PFSK-1 (cell line): ENCODE data around the gene CLIP4.

ENCODE experiments used
- FOXP2 ChIP-seq: optimal IDR thresholded peaks from 2 replicates; pipeline ENCODE3; 2011; ENCODE audit warnings: borderline replicate concordance, control low read depth, inconsistent platforms; ENCODE audit not compliant: insufficient read depth; ENCODE audit errors: extremely low read length, extremely low read depth
- POLR2AphosphoS5 ChIP-seq: IDR thresholded peaks from 2 replicates; pipeline ENCODE4 v1.6.1; 2012; ENCODE audit warnings: low read depth, mild to moderate bottlenecking, control low read depth, low read length, moderate library complexity
- SIN3A ChIP-seq: IDR thresholded peaks from 2 replicates; pipeline ENCODE4 v1.6.1; 2012; ENCODE audit warnings: mild to moderate bottlenecking, low read length, moderate library complexity, borderline replicate concordance; ENCODE audit not compliant: insufficient read depth
- TAF1 ChIP-seq: IDR thresholded peaks from 2 replicates; pipeline ENCODE4 v1.6.1; 2012; ENCODE audit warnings: low read length, control low read depth, borderline replicate concordance; ENCODE audit not compliant: insufficient read depth
- TF ChIP-seq, protein P1 (sequence below), 2 experiments: IDR thresholded peaks; 2 replicates each; pipeline versions ENCODE4 v1.6.1 to v1.8.0; 2011 to 2012; ENCODE audit warnings: low read depth in 2 of 2, low read length in 2 of 2, control low read depth in 1 of 2, inconsistent platforms in 1 of 2, mild to moderate bottlenecking in 1 of 2, moderate library complexity in 1 of 2; ENCODE audit not compliant: insufficient read depth in 1 of 2

The CLIP4 gene

DNA sequence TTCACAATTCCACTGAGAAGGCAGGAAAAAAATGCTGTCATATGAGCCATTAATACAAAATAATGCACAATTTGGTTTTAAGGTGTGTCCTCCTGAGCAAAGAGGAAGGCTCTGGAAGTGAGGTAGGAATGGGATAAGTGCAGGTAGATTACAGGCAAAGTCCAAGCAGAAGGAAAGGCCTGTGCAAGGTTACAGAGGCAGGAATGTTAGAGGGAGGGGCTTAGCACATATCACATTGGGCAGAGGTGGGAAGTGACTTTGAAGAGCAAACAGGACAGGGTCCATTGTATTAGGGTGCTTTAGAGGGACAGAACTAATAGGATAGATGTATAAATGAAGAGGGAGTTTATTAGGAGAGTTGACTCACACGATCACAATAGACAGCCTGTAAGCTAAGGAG, 14.7 kb upstream of the CLIP4 start:
- TF ChIP-seq, protein P1, sequence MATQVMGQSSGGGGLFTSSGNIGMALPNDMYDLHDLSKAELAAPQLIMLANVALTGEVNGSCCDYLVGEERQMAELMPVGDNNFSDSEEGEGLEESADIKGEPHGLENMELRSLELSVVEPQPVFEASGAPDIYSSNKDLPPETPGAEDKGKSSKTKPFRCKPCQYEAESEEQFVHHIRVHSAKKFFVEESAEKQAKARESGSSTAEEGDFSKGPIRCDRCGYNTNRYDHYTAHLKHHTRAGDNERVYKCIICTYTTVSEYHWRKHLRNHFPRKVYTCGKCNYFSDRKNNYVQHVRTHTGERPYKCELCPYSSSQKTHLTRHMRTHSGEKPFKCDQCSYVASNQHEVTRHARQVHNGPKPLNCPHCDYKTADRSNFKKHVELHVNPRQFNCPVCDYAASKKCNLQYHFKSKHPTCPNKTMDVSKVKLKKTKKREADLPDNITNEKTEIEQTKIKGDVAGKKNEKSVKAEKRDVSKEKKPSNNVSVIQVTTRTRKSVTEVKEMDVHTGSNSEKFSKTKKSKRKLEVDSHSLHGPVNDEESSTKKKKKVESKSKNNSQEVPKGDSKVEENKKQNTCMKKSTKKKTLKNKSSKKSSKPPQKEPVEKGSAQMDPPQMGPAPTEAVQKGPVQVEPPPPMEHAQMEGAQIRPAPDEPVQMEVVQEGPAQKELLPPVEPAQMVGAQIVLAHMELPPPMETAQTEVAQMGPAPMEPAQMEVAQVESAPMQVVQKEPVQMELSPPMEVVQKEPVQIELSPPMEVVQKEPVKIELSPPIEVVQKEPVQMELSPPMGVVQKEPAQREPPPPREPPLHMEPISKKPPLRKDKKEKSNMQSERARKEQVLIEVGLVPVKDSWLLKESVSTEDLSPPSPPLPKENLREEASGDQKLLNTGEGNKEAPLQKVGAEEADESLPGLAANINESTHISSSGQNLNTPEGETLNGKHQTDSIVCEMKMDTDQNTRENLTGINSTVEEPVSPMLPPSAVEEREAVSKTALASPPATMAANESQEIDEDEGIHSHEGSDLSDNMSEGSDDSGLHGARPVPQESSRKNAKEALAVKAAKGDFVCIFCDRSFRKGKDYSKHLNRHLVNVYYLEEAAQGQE (IDR thresholded peaks at IDR 0.05; ENCODE audit: insufficient read depth in 1 of 2, low read depth in 2 of 2, low read length in 2 of 2), result no peak
- TF ChIP-seq POLR2AphosphoS5, result no peak
- TF ChIP-seq SIN3A, result no peak
- no peak for TF ChIP-seq TAF1
- TF ChIP-seq FOXP2, result no peak

DNA sequence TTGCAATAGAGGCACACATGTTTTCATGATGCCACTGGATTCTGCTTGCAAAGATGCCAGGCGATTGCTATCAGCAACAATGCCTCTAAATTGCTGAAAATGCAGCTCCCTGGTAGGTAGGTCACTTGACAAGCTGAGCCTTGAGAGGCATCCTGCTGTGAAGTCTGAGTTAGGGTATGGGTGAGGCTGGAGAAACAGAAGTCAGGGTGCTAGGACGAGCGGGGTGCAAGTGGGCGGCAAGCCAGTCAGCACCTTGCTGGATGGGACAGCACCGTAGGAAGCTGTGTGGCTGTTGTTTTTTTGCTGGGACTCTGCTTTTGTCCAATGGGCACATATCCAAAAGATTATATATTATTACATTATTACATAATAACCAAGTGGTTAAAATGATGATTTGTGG, 10.5 kb upstream of the CLIP4 start:
- no peak for TF ChIP-seq POLR2AphosphoS5
- TF ChIP-seq, protein P1 (IDR thresholded peaks at IDR 0.05; ENCODE audit: insufficient read depth in 1 of 2, low read depth in 2 of 2, low read length in 2 of 2), result peak; percentile 68 to 84; a peak in 3 of 4 replicates

DNA sequence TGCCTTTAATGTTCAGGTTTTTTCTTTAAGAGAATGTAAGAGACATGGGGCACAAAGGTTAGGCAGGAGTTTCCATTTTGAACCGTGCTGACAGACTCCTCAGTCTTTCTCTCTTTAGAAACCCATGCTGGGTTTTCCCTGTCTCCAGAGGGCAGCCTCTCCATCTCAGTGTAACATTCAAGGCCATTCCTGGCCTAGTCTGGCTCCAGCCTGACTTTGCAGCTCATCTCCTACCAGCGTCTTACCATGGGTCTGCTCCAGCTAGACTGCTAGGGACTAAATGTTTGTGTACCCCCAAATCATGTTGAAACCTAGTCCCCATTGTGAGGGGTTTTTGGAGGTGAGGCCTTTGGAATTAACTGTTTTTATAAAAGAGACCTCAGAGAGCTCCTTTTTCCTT, 9.8 kb upstream of the CLIP4 start:
- no peak for TF ChIP-seq TAF1
- TF ChIP-seq POLR2AphosphoS5, result no peak
- TF ChIP-seq, protein P1 (IDR thresholded peaks at IDR 0.05; ENCODE audit: insufficient read depth in 1 of 2, low read depth in 2 of 2, low read length in 2 of 2), result no peak
- no peak for TF ChIP-seq SIN3A
- no peak for TF ChIP-seq FOXP2

DNA sequence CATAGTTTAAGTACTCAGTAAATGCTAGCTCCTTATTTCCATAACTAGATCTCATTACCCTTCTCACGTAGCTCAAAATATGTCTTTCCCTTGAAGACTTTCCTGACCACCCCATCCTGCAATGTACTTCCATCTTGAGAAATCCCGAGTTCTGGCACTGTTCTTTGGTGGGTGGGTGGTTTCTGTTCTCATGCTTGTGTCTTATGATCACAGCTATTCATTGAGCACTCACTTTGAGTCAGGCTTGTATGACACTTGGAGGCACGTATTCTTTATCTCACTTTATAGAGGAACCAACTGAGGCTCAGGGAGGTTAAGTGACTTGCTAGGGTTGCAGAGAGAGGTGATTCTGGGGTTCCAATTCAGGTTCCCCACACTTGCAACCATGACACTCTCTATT, 9.0 kb upstream of the CLIP4 start:
- TF ChIP-seq FOXP2, result no peak
- TF ChIP-seq, protein P1 (IDR thresholded peaks at IDR 0.05; ENCODE audit: insufficient read depth in 1 of 2, low read depth in 2 of 2, low read length in 2 of 2), result no peak
- TF ChIP-seq SIN3A, result no peak
- TF ChIP-seq TAF1, result no peak
- no peak for TF ChIP-seq POLR2AphosphoS5

DNA sequence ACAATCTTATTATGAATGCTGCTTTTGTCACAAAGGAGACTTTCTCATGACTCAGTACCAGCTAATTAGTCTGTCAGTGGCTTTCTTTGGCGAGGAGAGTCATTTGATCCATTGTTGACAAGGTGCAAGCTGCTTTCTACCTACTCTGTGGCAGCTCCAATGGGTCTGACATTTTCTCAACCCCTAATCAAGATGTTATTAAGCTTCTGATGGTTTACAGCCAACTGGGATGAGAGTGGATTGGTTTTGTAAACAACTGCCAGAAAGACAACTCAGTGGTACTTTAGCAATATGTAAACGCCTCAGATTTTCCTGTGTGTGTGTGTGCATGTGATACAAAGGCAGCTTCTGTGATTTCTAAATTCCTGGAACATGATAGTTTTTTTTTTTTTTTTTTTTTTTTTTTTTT, 8.2 kb upstream of the CLIP4 start:
- TF ChIP-seq SIN3A (no peak), TAF1 (no peak), POLR2AphosphoS5 (no peak), FOXP2 (no peak)
- TF ChIP-seq, protein P1 (IDR thresholded peaks at IDR 0.05; ENCODE audit: insufficient read depth in 1 of 2, low read depth in 2 of 2, low read length in 2 of 2), result no peak
